Smooth muscle cell (in vitro differentiated cells): ENCODE measurements around the gene SARDH. TPM values are rescaled to one million over a fixed set of nuclear protein-coding genes. Genes with fewer than 3 reads are reported as not detected.

Experiments used
- DNase-seq: peaks from one replicate; lab custom pipeline; 2025; ENCODE audit not compliant: unreplicated experiment; lab: John Stamatoyannopoulos, UW
- H2AFZ ChIP-seq: fragments of 200-600 bp; sonication (generic); 2 replicates; pipeline ENCODE4 v1.6.0; 2016; ENCODE audit warnings: antibody characterized with exemption, low read depth, mild to moderate bottlenecking
- H3F3A ChIP-seq: fragments of 200-600 bp; sonication (generic); 2 replicates; pipeline ENCODE4 v1.6.0; 2017; ENCODE audit warnings: antibody characterized with exemption, low read depth
- H3K27ac ChIP-seq: fragments of 200-600 bp; sonication (generic); 2 replicates; pipeline ENCODE4 v1.5.1; 2016; ENCODE audit warnings: low read depth, mild to moderate bottlenecking
- H3K27me3 ChIP-seq: fragments of 200-600 bp; sonication (generic); 2 replicates; pipeline ENCODE4 v1.6.1; 2016; ENCODE audit warnings: low read depth, mild to moderate bottlenecking
- H3K36me3 ChIP-seq: fragments of 200-600 bp; sonication (generic); 2 replicates; pipeline ENCODE4 v1.5.1; 2016; ENCODE audit warnings: low read depth
- H3K4me1 ChIP-seq: fragments of 200-600 bp; sonication (generic); 2 replicates; pipeline ENCODE4 v1.5.1; 2016; ENCODE audit warnings: low read depth
- H3K4me2 ChIP-seq: fragments of 200-600 bp; sonication (generic); 2 replicates; pipeline ENCODE4 v1.6.0; 2016; ENCODE audit warnings: mild to moderate bottlenecking
- H3K4me3 ChIP-seq: fragments of 200-600 bp; sonication (generic); 2 replicates; pipeline ENCODE4 v1.5.1; 2016; ENCODE audit warnings: mild to moderate bottlenecking
- H3K79me2 ChIP-seq: fragments of 200-600 bp; sonication (generic); 2 replicates; pipeline ENCODE4 v1.6.0; 2016; ENCODE audit warnings: low read depth, mild to moderate bottlenecking
- H3K9ac ChIP-seq: fragments of 200-600 bp; sonication (generic); 2 replicates; pipeline ENCODE4 v1.6.0; 2016; ENCODE audit warnings: low read depth
- H3K9me3 ChIP-seq: fragments of 200-600 bp; sonication (generic); replicated peaks from 2 replicates; pipeline ENCODE4 v1.5.1; 2016; ENCODE audit warnings: low read depth
- H4K20me1 ChIP-seq: fragments of 200-600 bp; sonication (generic); 2 replicates; pipeline ENCODE4 v1.6.0; 2016; ENCODE audit warnings: low read depth
- CTCF ChIP-seq: fragments of 200-600 bp; sonication (generic); IDR thresholded peaks from 2 replicates; pipeline ENCODE4 v1.5.1; 2017; ENCODE audit warnings: borderline replicate concordance, mild to moderate bottlenecking, antibody characterized with exemption; ENCODE audit not compliant: insufficient read depth, poor library complexity, severe bottlenecking
- WGBS: methylation state at CpG from one replicate; pipeline ENCODE4 v1.1.7; 2016; ENCODE audit warnings: low lambda C conversion rate; 5-methylcytosine and 5-hydroxymethylcytosine counted together
- polyA plus RNA-seq: library from polyadenylated mRNA; unstranded; fragments of >200 nt; fragmentation: Nextera tagmentation; extraction: Ambion mirVana; gene quantifications from 2 replicates; pipeline ENCODE4 v1.2.1, GENCODE V29; 2016
- total RNA-seq: library from RNA; depleted of rRNA; stranded (reverse); fragments of >200 nt; gene quantifications from 2 replicates; pipeline ENCODE4 v1.2.3, GENCODE V29; 2014

SARDH gene
- total and polyA plus RNA-seq, 2 experiments from 2014 or later, result 3.3 to 10.1 TPM

DNA sequence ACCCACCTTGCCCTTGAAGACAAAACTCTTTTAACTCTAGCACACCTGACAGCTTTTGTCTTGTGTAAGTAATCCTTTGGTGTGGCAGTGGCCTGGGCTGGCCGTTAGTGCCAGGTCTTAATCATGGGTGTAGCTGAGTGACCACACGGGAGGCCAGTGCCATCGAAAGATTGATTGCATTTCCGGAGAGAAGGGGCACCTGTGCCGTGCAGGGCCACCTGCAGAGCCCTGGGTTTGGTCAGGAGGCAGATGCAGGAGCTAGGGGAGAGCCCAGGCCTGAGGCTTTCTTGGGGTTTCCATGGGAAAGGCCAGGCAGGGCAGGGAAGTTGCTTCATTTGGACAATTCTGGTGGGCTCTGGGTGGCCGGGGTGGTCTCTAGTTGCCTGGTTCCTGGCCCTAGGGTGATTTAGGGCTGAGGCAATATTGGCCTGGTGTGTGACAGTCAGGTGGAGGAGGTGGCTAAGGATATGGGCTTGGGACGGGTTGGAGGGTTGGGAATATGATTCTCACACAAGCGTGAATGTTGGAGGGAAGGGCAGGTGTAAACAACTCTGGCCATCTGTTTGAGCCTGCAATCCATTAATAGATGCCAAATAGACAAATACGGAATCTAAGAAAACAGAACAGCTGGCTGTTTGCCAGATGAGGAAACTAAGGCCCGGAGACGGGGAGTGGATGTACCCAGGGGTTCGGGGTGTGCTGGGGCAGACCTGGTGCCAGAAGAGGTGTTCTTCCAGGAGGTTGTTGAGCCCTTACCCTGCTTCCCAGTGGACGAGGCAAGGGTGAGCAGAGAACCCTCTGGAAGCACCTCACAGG lies 97.4 kb downstream of the SARDH start:
- H3K4me2 ChIP-seq, result no peak overlapping the region
- no peaks in the 10 kb centered on the region for H4K20me1 ChIP-seq
- WGBS, result 93% methylated on average over 13 of the region's 13 CpGs
- H3K4me3 ChIP-seq, result no peak overlapping the region
- H3K9ac ChIP-seq, result no peak overlapping the region
- H2AFZ ChIP-seq, result no peak overlapping the region
- no peaks in the 10 kb centered on the region for H3K9me3 ChIP-seq
- H3K36me3 ChIP-seq, result no peaks in the 10 kb centered on the region
- H3K27ac ChIP-seq, result no peak overlapping the region
- H3K27me3 ChIP-seq, result no peaks in the 10 kb centered on the region
- no peak for DNase-seq
- no peak for TF ChIP-seq CTCF
- H3K4me1 ChIP-seq, result peaks cover 4% of the 10 kb centered on the region
- no peaks in the 10 kb centered on the region for H3F3A ChIP-seq
- H3K79me2 ChIP-seq, result no peaks in the 10 kb centered on the region

DNA sequence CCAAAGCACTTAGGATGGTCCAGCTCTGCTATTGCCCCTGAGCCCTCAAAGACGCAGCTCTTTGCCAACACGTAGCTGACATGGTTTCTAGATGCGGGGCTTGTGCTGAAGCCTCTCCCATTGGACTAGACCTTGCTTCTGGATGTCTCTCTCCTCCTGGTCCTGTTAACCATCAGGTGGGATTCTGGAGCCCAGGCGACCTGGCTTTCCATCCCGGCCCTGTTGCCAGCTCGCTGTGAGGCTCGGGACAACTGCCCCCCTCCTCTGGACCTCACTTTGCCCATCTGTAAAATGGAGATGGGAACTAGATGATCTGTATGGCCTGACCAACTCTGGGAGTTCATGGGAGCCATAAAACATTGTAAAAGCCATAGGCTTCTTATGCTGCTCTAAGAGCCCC lies 98.0 kb downstream of the SARDH start:
- Histone ChIP-seq H3K36me3 (no peaks in the 10 kb centered on the region), H4K20me1 (no peaks in the 10 kb centered on the region), H3K79me2 (no peaks in the 10 kb centered on the region), H2AFZ (no peak overlapping the region), H3K4me1 (peaks cover 4% of the 10 kb centered on the region), H3K4me3 (no peak overlapping the region), H3K9me3 (no peaks in the 10 kb centered on the region), H3K27me3 (no peaks in the 10 kb centered on the region), H3K27ac (no peak overlapping the region), H3K4me2 (no peak overlapping the region), H3F3A (no peaks in the 10 kb centered on the region), H3K9ac (no peak overlapping the region)
- TF ChIP-seq CTCF, result no peak
- WGBS, result 87% methylated on average over 7 of the region's 7 CpGs
- DNase-seq, result no peak

DNA sequence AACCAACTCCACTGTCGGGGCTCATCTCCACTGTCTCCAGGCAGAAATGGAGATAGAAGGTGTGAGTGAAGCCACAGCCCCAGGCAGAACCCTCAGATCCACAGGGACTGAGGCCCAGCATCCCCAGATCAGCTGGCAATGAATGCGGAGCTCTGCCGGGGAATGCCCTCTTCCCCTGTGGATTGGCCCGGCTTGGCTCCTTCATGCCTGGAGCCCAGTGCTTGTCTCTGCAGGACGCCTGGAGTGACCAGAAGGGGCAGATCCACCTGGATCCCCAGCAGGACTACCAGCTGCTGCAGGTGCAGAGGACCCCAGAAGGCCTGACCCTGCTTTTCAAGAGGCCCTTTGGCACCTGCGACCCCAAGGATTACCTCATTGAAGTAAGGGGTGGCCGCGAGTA lies 98.5 kb downstream of the SARDH start:
- H3K79me2 ChIP-seq, result no peaks in the 10 kb centered on the region
- H3K4me2 ChIP-seq, result no peak overlapping the region
- no peak overlapping the region for H2AFZ ChIP-seq
- no peaks in the 10 kb centered on the region for H3K27me3 ChIP-seq
- peaks cover 4% of the 10 kb centered on the region for H3K4me1 ChIP-seq
- WGBS, result 91% methylated on average over 8 of the region's 8 CpGs
- H4K20me1 ChIP-seq, result no peaks in the 10 kb centered on the region
- no peak for DNase-seq
- no peak overlapping the region for H3K9ac ChIP-seq
- H3K27ac ChIP-seq, result no peak overlapping the region
- no peak for TF ChIP-seq CTCF
- H3K4me3 ChIP-seq, result no peak overlapping the region
- no peaks in the 10 kb centered on the region for H3F3A ChIP-seq
- H3K9me3 ChIP-seq, result no peaks in the 10 kb centered on the region
- no peaks in the 10 kb centered on the region for H3K36me3 ChIP-seq

DNA sequence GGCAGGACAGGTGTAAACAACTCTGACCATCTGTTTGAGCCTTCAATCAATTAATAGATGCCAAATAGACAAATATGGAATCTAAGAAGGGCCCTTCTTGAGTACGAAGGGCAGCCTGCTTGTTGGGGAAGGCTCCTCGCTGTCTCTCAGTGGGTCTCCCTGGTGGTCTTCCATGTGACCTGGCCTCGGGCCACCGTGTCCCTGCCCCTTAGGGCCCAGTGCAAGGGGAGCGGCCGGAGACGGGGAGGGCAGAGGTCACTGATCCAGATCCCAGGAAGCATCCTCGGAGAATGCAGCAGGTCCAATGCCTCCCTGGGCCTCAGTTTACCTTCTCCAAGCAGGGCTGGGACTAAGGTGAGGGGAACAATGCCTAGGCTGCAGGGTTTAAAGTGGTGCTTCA lies 99.4 kb downstream of the SARDH start:
- Histone ChIP-seq H2AFZ (no peak overlapping the region), H3F3A (no peaks in the 10 kb centered on the region), H3K9me3 (no peaks in the 10 kb centered on the region), H3K4me3 (no peak overlapping the region), H3K4me1 (peaks cover 7% of the 10 kb centered on the region), H3K36me3 (no peaks in the 10 kb centered on the region), H4K20me1 (no peaks in the 10 kb centered on the region), H3K27me3 (no peaks in the 10 kb centered on the region), H3K4me2 (no peak overlapping the region), H3K9ac (no peak overlapping the region), H3K79me2 (no peaks in the 10 kb centered on the region), H3K27ac (no peak overlapping the region)
- no peak for DNase-seq
- TF ChIP-seq CTCF, result no peak
- WGBS, result 68% methylated on average over 7 of the region's 8 CpGs
